Stimulated activated naive CD4-positive, alpha-beta T cell treated with Interleukin-2 at 50 U/mL for 16 hours (primary cell): ENCODE results near the gene RTF2.
"Not testable (repeated sequence)": the region's sequence is repeated elsewhere in the genome, so short reads cannot be mapped to it uniquely, and the experiment has no call there.

Source experiments
- DNase-seq: peaks from one replicate; lab custom pipeline; 2025; lab: John Stamatoyannopoulos, UW

The RTF2 gene

GRCh38 chr20:56488566-56488965, 20.1 kb downstream of the RTF2 start:
- no peak for DNase-seq

GRCh38 chr20:56501116-56501515, 32.7 kb downstream of the RTF2 start:
- DNase-seq: no peak

- DNase-seq: no peak
These were observed 35.5 kb downstream of the RTF2 start for GRCh38 chr20:56503916-56504315.

GRCh38 chr20:56504373-56505005, 36.1 kb downstream of the RTF2 start:
- DNase-seq: no peak

- no peak for DNase-seq
These were observed 37.7 kb downstream of the RTF2 start for GRCh38 chr20:56506103-56506502.

GRCh38 chr20:56511926-56512325, 43.5 kb downstream of the RTF2 start:
- no peak for DNase-seq

GRCh38 chr20:56513161-56514150, 45.0 kb downstream of the RTF2 start:
- no peak for DNase-seq

- no peak for DNase-seq
These were observed 48.2 kb downstream of the RTF2 start for GRCh38 chr20:56516631-56517030.

- no peak for DNase-seq
These were observed 48.8 kb downstream of the RTF2 start for GRCh38 chr20:56517211-56517610.

GRCh38 chr20:56517641-56518040, 49.2 kb downstream of the RTF2 start:
- DNase-seq: no peak

- no peak for DNase-seq
These were observed 49.7 kb downstream of the RTF2 start for GRCh38 chr20:56518126-56518525.

GRCh38 chr20:56518721-56519398, 50.4 kb downstream of the RTF2 start:
- DNase-seq: no peak

- DNase-seq: no peak
These were observed 51.1 kb downstream of the RTF2 start for GRCh38 chr20:56519551-56519950.

GRCh38 chr20:56520180-56520579, 51.8 kb downstream of the RTF2 start:
- DNase-seq: no peak

- not testable (repeated sequence) for DNase-seq
These were observed 52.4 kb downstream of the RTF2 start for GRCh38 chr20:56520746-56521354.

- no peak for DNase-seq
These were observed 53.9 kb downstream of the RTF2 start for GRCh38 chr20:56522311-56522710.

GRCh38 chr20:56524444-56524843, 56.0 kb downstream of the RTF2 start, which contains the start of gene FAM209A:
Gene FAM209A, plus strand, starts transcription at chr20:56524744. Its CDS starts 65 bp downstream, at chr20:56524809.
- not testable (repeated sequence) for DNase-seq

GRCh38 chr20:56527521-56527920, 59.1 kb downstream of the RTF2 start:
- no peak for DNase-seq

- DNase-seq: not testable (repeated sequence)
These were observed 64.5 kb downstream of the RTF2 start, which contains the start of gene FAM209B for GRCh38 chr20:56532946-56533345. Gene FAM209B, plus strand, starts transcription at chr20:56533246. Its CDS starts 96 bp downstream, at chr20:56533342.

- DNase-seq: no peak
These were observed 69.6 kb downstream of the RTF2 start for GRCh38 chr20:56537997-56538396.

- DNase-seq: no peak
These were observed 72.0 kb downstream of the RTF2 start for GRCh38 chr20:56540415-56540814.

GRCh38 chr20:56542489-56543030, 74.1 kb downstream of the RTF2 start:
- no peak for DNase-seq
